ENCODE data around the gene ERC2.

DNA sequence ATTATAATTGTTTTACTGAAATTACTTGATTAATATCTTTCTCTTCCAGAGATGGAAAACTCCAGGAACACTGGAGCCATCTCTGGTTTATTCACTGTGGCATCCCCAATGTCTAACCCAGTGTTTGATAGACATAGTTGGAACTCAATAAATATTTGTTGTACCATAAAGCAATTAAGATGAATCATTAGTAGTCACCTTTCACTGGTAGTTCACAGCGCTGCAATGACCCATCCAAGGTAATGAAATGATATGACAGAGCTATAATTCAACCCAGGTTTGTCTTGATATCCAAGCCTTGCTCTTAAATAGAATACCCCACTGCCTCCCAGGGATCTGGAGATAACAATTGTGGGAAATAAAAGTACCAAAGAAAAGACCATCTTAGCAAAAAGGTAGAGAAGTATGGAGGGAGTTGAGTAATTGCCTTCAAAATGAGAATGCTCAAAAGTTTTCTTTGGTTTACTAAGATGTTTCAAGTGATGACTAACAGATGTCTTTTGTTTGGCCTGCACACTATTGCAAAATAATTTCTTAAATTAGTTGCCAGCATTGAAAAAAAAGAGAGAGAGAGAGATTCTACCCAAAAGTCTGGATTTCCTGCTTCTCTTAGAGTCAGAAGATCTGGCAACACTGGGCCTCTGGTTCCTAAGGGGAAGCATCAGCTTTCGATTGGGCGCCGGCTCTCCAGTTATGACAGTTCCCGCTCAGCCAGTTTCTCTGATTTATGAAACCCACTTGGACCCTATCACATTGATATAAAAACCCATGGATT, 348.5 kb downstream of the ERC2 start:
- TF ChIP-seq, protein P1, sequence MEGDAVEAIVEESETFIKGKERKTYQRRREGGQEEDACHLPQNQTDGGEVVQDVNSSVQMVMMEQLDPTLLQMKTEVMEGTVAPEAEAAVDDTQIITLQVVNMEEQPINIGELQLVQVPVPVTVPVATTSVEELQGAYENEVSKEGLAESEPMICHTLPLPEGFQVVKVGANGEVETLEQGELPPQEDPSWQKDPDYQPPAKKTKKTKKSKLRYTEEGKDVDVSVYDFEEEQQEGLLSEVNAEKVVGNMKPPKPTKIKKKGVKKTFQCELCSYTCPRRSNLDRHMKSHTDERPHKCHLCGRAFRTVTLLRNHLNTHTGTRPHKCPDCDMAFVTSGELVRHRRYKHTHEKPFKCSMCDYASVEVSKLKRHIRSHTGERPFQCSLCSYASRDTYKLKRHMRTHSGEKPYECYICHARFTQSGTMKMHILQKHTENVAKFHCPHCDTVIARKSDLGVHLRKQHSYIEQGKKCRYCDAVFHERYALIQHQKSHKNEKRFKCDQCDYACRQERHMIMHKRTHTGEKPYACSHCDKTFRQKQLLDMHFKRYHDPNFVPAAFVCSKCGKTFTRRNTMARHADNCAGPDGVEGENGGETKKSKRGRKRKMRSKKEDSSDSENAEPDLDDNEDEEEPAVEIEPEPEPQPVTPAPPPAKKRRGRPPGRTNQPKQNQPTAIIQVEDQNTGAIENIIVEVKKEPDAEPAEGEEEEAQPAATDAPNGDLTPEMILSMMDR (conservative IDR thresholded peaks at IDR 0.05; ENCODE audit: low read depth, low read length): no peak
- TF ChIP-seq EZH2 (IDR thresholded peaks at IDR 0.05; ENCODE audit: low read length, unreplicated experiment): no peak

Data from PC-3 (cell line).